ENCODE results near the gene PDE11A. TPM values are rescaled to one million over a fixed set of nuclear protein-coding genes. Genes with fewer than 3 reads are reported as not detected.

Gene PDE11A
- total and polyA plus RNA-seq, 2 of the 13 experiments (the other 11 are each of a cell fraction or from before 2014, with no cell fraction given) = 1.2 to 1.7 TPM

DNA sequence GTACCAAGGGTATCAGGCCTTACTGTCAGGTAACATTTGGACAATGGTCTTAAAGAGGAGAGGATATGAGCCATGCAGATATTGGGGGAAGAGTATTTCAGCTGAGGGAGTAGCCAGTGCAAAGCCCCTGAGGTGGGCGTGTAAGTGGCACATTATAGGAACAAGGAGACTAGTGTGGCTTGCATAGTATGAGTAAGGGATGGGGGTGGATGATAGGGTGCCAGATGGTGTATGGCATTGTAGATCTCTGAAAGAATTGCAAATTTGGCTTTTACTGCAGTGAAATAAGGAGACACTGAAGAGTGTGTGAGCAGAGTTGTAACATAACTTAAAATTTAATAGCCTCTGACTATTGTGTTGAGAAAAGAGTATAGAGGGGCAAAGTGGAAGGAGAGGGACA, 244.0 kb downstream of the PDE11A start:
- CTCF ChIA-PET (ENCODE audit: low intra/inter-chr PET ratio, low total read pairs) = no interaction called here
- intact Hi-C loops (cut with micrococcal nuclease; ENCODE audit: unreplicated experiment) = no loop called here
- H3K9ac ChIP-seq (ENCODE audit: insufficient read depth, low read depth, low read length) = no peak overlapping the region

GRCh38 chr2:177826897-177827296, 245.7 kb downstream of the PDE11A start:
- ChIA-PET CTCF (ENCODE audit: low intra/inter-chr PET ratio, low total read pairs) (no interaction called here), POLR2A (no interaction called here)
- Histone ChIP-seq H3K4me1 (ENCODE audit: insufficient read depth, low read length) (no peaks in the 10 kb centered on the region), H3K79me2 (ENCODE audit: insufficient read depth, low read length) (no peaks in the 10 kb centered on the region), H3K9ac (ENCODE audit: insufficient read depth, low read depth, low read length) (no peak overlapping the region), H3K27me3 (ENCODE audit: control insufficient read depth in 1 of 2, insufficient read depth in 2 of 2, low read length in 2 of 2) (no peaks in the 10 kb centered on the region), H3K36me3 (replicated peaks in 1 of 2; ENCODE audit: control insufficient read depth in 1 of 2, insufficient read depth in 2 of 2, low read length in 2 of 2) (no peaks in the 10 kb centered on the region), H4K20me1 (ENCODE audit: insufficient read depth, low read length) (no peaks in the 10 kb centered on the region), H3K4me3 (replicated peaks in 1 of 3; ENCODE audit: insufficient read depth in 1 of 3, low read depth in 2 of 3, low read length in 3 of 3) (no peak overlapping the region), H2AFZ (ENCODE audit: low read length) (no peak overlapping the region), H3K4me2 (ENCODE audit: low read depth, low read length) (no peak overlapping the region), H3K9me3 (ENCODE audit: low read length) (no peaks in the 10 kb centered on the region), H3K27ac (ENCODE audit: extremely low read length, insufficient read depth, low read length) (no peak overlapping the region)
- no peak for TF ChIP-seq ZNF691 (CRISPR knock-in tag; IDR thresholded peaks at IDR 0.05; ENCODE audit: borderline replicate concordance, low read depth)
- TF ChIP-seq ZNF850 (CRISPR knock-in tag; conservative IDR thresholded peaks at IDR 0.05) = no peak
- no peak for TF ChIP-seq ZNF263 (CRISPR knock-in tag; IDR thresholded peaks at IDR 0.05)
- TF ChIP-seq CREB1 (IDR thresholded peaks at IDR 0.05) = no peak
- TF ChIP-seq CREB1 (CRISPR knock-in tag; IDR thresholded peaks at IDR 0.05) = no peak
- DNase-seq (ENCODE audit: low spot score) (no peak), FAIRE-seq (no peak), ATAC-seq (no peak)
- in situ Hi-C loops (cut with HindIII; ENCODE audit: extremely low pct_ligation_motif_present, low pct_unique_long_range_greater_than_20kb) = no loop called here
- no TSS peak for BruUV-seq (replicated peaks)
- WGBS (ENCODE audit: low lambda C conversion rate) = 48% methylated on average over 2 of the region's 2 CpGs
- intact Hi-C loops (cut with micrococcal nuclease; ENCODE audit: unreplicated experiment) = no loop called here

More for the DNA sequence above, 244.0 kb downstream of the PDE11A start:
- no peak overlapping the region for H2AFZ ChIP-seq (ENCODE audit: low read length)
- TF ChIP-seq GABPA (IDR thresholded peaks at IDR 0.05; ENCODE audit: low read depth, low read length) = no peak
- no peak for TF ChIP-seq GABPA (CRISPR knock-in tag; IDR thresholded peaks at IDR 0.05; ENCODE audit: low read depth)
- TF ChIP-seq MED1 (CRISPR knock-in tag; IDR thresholded peaks at IDR 0.05) = no peak
- TF ChIP-seq SIX4 (CRISPR knock-in tag; IDR thresholded peaks at IDR 0.05) = no peak
- TF ChIP-seq, protein P1, sequence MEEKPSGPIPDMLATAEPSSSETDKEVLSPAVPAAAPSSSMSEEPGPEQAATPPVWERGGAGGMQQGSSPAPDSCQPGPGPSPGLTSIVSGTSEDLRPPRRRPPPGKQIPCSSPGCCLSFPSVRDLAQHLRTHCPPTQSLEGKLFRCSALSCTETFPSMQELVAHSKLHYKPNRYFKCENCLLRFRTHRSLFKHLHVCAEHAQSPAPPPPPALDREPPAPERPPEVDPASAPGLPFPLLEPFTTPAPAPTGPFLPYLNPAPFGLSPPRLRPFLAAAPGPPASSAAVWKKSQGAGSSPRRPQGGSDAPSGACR (CRISPR knock-in tag; IDR thresholded peaks at IDR 0.05) = no peak
- TF ChIP-seq YY1 (IDR thresholded peaks at IDR 0.05; ENCODE audit: insufficient read depth, insufficient replicate concordance, low read depth, low read length) = no peak
- no peak for TF ChIP-seq ZMAT3 (CRISPR knock-in tag; conservative IDR thresholded peaks at IDR 0.05)
- no peaks in the 10 kb centered on the region for H3K27me3 ChIP-seq (ENCODE audit: control insufficient read depth in 1 of 2, insufficient read depth in 2 of 2, low read length in 2 of 2)
- no TSS peak for BruUV-seq (replicated peaks)
- H4K20me1 ChIP-seq (ENCODE audit: insufficient read depth, low read length) = no peaks in the 10 kb centered on the region
- ATAC-seq (no peak), DNase-seq (ENCODE audit: low spot score) (no peak), FAIRE-seq (no peak)
- H3K4me1 ChIP-seq (ENCODE audit: insufficient read depth, low read length) = no peaks in the 10 kb centered on the region
- H3K4me2 ChIP-seq (ENCODE audit: low read depth, low read length) = no peak overlapping the region
- no peak overlapping the region for H3K27ac ChIP-seq (ENCODE audit: extremely low read length, insufficient read depth, low read length)
- H3K9me3 ChIP-seq (ENCODE audit: low read length) = no peaks in the 10 kb centered on the region
- no peak overlapping the region for H3K4me3 ChIP-seq (replicated peaks in 1 of 3; ENCODE audit: insufficient read depth in 1 of 3, low read depth in 2 of 3, low read length in 3 of 3)
- no peaks in the 10 kb centered on the region for H3K36me3 ChIP-seq (replicated peaks in 1 of 2; ENCODE audit: control insufficient read depth in 1 of 2, insufficient read depth in 2 of 2, low read length in 2 of 2)
- in situ Hi-C loops (cut with HindIII; ENCODE audit: extremely low pct_ligation_motif_present, low pct_unique_long_range_greater_than_20kb) = no loop called here
- 41% methylated on average over 1 of the region's 1 CpG for WGBS (ENCODE audit: low lambda C conversion rate)
- H3K79me2 ChIP-seq (ENCODE audit: insufficient read depth, low read length) = no peaks in the 10 kb centered on the region
- POLR2A ChIA-PET = no interaction called here
